ENCODE data around the gene DPEP2NB.

DNA sequence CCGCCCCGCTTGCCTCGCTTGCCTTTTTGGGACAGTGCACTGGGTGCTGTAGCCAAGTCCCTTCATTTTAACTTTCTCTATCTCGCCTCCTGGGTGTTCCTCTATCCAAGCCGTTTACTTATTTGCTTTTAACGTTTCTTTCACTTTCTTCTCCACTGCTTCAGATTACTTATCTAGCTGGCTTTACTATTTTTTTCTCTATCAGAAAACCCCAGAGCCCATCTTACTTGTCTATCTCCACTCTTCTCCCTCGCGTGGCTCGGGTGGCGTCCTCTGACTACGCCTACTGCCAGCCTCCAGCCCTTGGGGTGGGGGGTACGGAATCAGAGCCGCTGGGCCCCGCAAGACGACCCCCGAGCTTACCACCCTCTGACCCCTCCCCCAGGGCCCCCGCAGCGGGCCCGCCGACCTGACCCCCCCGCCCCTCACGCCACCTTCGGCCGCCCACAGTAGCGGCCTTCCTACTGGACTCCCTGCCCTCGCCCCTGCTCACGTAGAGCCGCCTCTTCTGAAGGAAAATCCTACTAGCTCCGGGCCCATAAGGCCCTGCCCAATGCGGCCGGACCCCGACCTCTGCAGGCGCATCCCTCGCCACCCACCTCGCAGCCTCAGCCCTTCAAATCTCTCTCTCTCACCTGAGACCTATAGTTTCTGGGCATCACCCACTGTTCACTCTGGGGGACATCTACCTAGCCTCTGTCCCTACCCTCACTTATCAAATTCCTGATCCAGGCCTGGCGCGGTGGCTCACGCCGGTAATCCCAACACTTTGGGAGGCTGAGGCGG is 46.3 kb downstream of the DPEP2NB start:
- TF ChIP-seq POLR2AphosphoS5 (IDR thresholded peaks at IDR 0.05; ENCODE audit: borderline replicate concordance, low read depth, low read length) (no peak), EZH2 (IDR thresholded peaks at IDR 0.05) (no peak), FOXP2 (optimal IDR thresholded peaks at IDR 0.05; ENCODE audit: control extremely low read depth, extremely low read length, insufficient read depth) (no peak)

Measured in SK-N-MC (cell line).